HepG2 (cell line): ENCODE data around the gene RPA1.

ENCODE experiments used
- SP1 ChIP-seq, 2 experiments: fragments of 450-650 bp in 1 of 2; sonication (generic) in 1 of 2; formaldehyde crosslinking in 1 of 2; IDR thresholded peaks; 2 replicates each; pipeline versions ENCODE4 v1.4.0 to v1.6.1; 2016 to 2020; ENCODE audit warnings: missing genetic modification reagents in 1 of 2
- TBP ChIP-seq: sonication (generic); formaldehyde crosslinking; IDR thresholded peaks from 2 replicates; pipeline ENCODE4 v1.5.0; 2020; ENCODE audit warnings: missing genetic modification reagents

DNA sequence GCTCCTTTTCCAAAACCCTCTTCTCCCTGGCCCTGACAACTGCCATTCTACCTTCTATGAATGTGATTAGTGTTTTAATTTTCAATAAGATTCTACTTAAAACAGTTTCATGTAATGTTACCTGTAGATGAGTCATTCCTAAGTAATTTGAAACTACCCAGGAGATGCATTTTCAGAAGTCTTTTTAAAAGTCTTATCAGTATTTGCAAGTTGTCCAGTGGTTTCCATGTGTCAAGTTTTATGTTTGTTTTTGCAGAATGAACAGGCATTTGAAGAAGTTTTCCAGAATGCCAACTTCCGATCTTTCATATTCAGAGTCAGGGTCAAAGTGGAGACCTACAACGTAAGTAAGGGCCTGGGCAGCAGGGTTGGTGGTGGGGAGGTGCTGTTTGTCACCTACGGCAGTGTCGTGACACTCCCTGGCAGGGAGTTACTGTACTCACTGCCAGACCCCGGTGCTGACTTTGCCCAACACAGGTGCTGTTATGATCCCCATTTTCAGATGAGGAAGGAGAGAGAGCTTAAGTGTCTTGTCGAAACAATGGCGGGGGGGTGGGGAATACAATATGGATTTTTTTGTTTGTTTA, 65.0 kb downstream of the RPA1 start:
- TF ChIP-seq SP1 (IDR thresholded peaks at IDR 0.05), result no peak
- TF ChIP-seq SP1 (CRISPR knock-in tag; IDR thresholded peaks at IDR 0.05), result no peak
- TF ChIP-seq TBP (CRISPR knock-in tag), result no peak
